Measurements from ENCODE around the gene THOC6.
"Not testable (repeated sequence)": the region's sequence is repeated elsewhere in the genome, so short reads cannot be mapped to it uniquely, and the experiment has no call there.

The THOC6 gene

DNA sequence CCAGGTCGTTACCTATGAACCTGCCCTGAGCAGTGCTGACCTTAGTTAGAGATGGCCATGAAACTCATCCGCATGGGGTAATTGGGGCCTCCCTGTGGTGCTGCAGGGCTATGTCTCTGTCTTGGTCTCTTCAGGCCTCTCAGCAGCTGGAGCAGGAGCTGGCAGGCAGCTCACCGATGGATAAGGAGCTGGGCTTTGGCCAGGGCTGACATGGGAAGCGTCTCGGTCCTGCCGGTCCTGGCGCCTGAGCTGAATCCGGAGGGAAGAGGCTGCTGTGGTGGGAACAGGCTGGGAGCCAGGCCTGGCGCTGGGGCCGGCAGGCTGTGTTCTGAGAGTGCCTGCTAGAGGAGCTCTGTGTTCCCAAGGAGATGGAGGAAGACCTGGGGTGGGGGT is 51.7 kb downstream of the THOC6 start:
- DNase-seq, result no peak

- DNase-seq, result not testable (repeated sequence)
These were observed 52.1 kb downstream of the THOC6 start for GRCh38 chr16:3075946-3076345.

- DNase-seq, result no peak
These were observed 52.7 kb downstream of the THOC6 start for GRCh38 chr16:3076577-3076976.

Measured in CD4-positive, alpha-beta T cell treated with Interleukin-6 for 4 hours (primary cell).